Pancreas (tissue), 10 donors: ENCODE data around the gene CDHR2. TPM values are rescaled to one million over a fixed set of nuclear protein-coding genes. Genes with fewer than 3 reads are reported as not detected.
A peak's percentile ranks its signal among the peaks of the same experiment; 100 is the strongest.
"Not testable (repeated sequence)": the region's sequence is repeated elsewhere in the genome, so short reads cannot be mapped to it uniquely, and the experiment has no call there.

ENCODE experiments used
- ATAC-seq, 4 donors: fragments of 200-7000 bp; cut with Tn5 transposase; one replicate each; pipeline versions ENCODE4 v1.8.0 to v1.9.1; 2020; ENCODE audit warnings: mild to moderate bottlenecking in 4 of 4, moderate library complexity in 4 of 4
- DNase-seq, 6 donors: peaks; one replicate each; pipeline ENCODE4 v3.0.0-alpha.2; 2020
- FAIRE-seq: peaks from 2 replicates; lab custom pipeline; 2012; peaks lifted over from hg19 to GRCh38; lab: Jason Lieb, UNC
- H3K27ac ChIP-seq, 4 donors: fragments of 200-600 bp; sonication (generic); 1 replicate in 3 of 4; 2 replicates in 1 of 4; pipeline versions ENCODE4 v1.5.0 to v1.8.0; 2020
- H3K27me3 ChIP-seq, 4 donors: fragments of 200-600 bp; one replicate each; pipeline ENCODE4 v1.8.0; 2021
- H3K36me3 ChIP-seq, 3 donors: fragments of 200-600 bp; sonication (generic) in 1 of 3; one replicate each; pipeline versions ENCODE4 v1.5.0 to v1.8.0; 2020 to 2021
- H3K4me1 ChIP-seq, 3 donors: fragments of 200-600 bp; one replicate each; pipeline ENCODE4 v1.8.0; 2021
- H3K4me3 ChIP-seq, 4 donors: fragments of 200-600 bp; sonication (generic) in 2 of 4; one replicate each; pipeline versions ENCODE4 v1.5.0 to v1.8.0; 2020 to 2021
- H3K9me3 ChIP-seq, 4 donors: fragments of 200-600 bp; one replicate each; pipeline ENCODE4 v1.8.0; 2021
- WGBS, 2 donors: extraction: QIAGEN DNeasy Blood & Tissue Kit; methylation state at CpG; one replicate each; pipeline ENCODE4 v1.1.7; 2013; 5-methylcytosine and 5-hydroxymethylcytosine counted together
- intact Hi-C, 3 donors: fragments of 100-400 bp; cut with DNase I; formaldehyde crosslinking; loops; one replicate each; pipeline versions ENCODE4 v1.11.1 to v1.14.2; 2022
- polyA plus RNA-seq, 2 donors: library from polyadenylated mRNA; stranded (reverse); fragments of 200-250 nt; gene quantifications; one replicate each; pipeline ENCODE4 v1.2.3, GENCODE V29; 2013
- total RNA-seq, 6 donors: library from RNA; stranded (reverse); fragmentation: NEBNext Ultra II Directional in 4 of 6; extraction: Animal tissue kit (Norgen Biotek cat#: 25700) in 4 of 6; gene quantifications; one replicate each; pipeline versions ENCODE4 v1.2.1 to v1.2.4, GENCODE V29; 2021 to 2023
- TF ChIP-seq, protein P1 (sequence below), 4 donors: fragments of 200-600 bp; sonication (generic) in 3 of 4; IDR thresholded peaks; one replicate each; pipeline versions ENCODE4 v1.5.0 to v1.8.0; 2021; ENCODE audit warnings: antibody characterized with exemption in 4 of 4
- donor health status: healthy with polysubstance abuse.
- donor health status: DM: no; HTN: no; CAD: no; lungs with moderate emphysema.
- donor health status: DM: no; HTN: no; CAD: no.
- donor health status: control.
- donor health status: control.
- donor health status: Bipolar disorder and iron deficiency.
- donor health status: DM: yes; HTN: yes; CAD: no.
- donor health status: DM: no; HTN: no; CAD: no.
- donor health status: DM: no; HTN: no; CAD: no.
- donor health status: DM: yes; HTN: yes; CAD: no.

CDHR2 gene
- total and polyA plus RNA-seq, 8 donors = 0.19 to 1.1 (median 0.26) TPM; not detected in 1

DNA sequence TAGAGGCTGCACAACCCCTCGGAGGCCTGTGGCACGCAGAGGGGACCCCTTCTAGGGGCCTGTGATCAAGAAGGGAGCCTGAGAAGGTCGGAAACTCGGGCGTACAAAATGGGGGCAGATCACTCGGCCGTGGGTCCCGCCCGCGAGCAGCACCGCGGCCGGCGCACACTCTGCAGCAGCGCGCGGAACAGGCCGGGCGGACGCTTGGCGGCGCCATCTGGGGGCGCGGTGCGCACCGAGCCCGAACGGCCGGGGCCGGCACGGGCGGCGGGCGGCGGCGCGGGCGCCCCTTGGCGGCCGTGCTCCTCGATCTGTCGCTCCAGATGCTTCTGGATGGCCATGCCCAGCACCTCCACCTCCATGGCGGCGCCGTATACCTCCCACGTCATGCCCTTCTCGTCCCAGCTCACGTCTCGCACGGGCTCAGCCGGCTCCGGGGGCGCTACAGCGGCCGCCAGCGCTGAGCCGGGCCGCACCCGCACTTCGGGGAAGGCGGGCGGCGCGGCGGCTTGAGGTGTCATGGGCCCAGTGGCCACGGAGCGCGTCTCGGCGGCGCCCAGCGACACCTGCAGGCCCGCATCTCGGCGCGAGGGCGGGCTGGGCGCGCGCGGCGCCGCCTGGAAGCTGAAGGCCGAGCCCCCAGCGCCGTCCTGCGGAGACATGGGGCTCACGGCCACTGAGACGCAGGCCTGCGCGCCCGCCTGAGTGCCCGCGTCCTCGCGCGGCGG lies 47.7 kb downstream of the CDHR2 start:
- FAIRE-seq (no peak), ATAC-seq (peak; percentile 81 to 92 (median 82)), DNase-seq (peak in 4 of 6 donors; percentile 36 to 76 (median 56))
- H3K27ac ChIP-seq = no peak overlapping the region
- TF ChIP-seq, protein P1, sequence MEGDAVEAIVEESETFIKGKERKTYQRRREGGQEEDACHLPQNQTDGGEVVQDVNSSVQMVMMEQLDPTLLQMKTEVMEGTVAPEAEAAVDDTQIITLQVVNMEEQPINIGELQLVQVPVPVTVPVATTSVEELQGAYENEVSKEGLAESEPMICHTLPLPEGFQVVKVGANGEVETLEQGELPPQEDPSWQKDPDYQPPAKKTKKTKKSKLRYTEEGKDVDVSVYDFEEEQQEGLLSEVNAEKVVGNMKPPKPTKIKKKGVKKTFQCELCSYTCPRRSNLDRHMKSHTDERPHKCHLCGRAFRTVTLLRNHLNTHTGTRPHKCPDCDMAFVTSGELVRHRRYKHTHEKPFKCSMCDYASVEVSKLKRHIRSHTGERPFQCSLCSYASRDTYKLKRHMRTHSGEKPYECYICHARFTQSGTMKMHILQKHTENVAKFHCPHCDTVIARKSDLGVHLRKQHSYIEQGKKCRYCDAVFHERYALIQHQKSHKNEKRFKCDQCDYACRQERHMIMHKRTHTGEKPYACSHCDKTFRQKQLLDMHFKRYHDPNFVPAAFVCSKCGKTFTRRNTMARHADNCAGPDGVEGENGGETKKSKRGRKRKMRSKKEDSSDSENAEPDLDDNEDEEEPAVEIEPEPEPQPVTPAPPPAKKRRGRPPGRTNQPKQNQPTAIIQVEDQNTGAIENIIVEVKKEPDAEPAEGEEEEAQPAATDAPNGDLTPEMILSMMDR (IDR thresholded peaks at IDR 0.05) = no peak
- 5 to 10% methylated on average over 44 to 98 of the region's 98 CpGs for WGBS, 2 donors
- intact Hi-C loops = no loop called here
- no peaks in the 10 kb centered on the region for H3K4me1 ChIP-seq
- H3K9me3 ChIP-seq = no peaks in the 10 kb centered on the region
- H3K27me3 ChIP-seq = no peaks in the 10 kb centered on the region
- H3K36me3 ChIP-seq = no peaks in the 10 kb centered on the region
- peak overlapping the region in 2 of 4 donors; percentile 25 to 42 for H3K4me3 ChIP-seq

DNA sequence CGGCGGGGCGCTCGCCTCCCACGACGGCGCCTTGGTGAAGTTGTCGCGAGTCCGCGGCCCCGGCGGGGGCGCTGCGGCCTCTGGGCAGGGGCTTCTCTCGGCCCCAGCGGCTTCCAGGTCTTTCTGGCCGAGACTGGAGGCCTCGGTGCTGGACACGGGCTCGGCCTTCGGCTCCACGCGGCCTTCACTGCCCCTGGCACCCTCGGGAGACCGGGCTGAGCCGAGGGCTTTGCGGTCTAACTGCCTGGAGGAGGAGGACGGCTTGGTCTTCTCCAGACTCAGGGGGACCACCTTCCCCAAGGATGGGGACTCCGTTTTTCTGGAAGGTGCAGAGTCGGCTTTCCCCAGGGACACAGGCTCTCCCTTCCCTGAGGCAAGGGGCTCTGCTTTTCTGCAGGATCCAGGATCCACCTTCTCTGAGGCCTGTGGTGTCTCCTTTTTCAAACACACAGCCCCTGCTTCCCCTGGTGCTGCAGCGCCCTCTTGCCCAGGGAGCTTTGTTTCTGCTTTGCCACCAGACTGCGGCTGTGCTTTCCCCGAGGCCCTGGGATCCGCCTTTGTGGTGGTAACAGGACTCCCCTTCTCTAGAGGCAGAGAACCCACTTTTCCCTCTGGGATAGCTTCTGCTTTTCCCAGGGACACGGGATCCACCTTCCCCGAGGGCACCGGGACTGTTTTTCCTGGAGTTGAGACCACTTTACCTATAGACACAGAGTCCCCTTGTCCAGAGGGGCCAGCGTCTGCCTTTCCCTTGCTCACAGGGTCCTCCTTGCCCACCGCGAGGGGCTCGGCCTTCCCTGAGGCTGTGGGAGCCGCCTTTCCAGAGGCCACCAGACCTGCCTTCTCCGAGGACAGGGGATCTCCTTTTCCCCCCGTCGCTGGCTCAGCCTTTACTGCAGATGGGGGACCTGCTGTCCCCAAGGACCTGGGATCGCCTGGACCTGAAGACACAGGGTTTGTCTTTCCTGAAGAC lies 48.6 kb downstream of the CDHR2 start:
- no peaks in the 10 kb centered on the region for H3K36me3 ChIP-seq
- WGBS, 2 donors = 56 to 66% methylated on average over 47 of the region's 47 CpGs
- no peak overlapping the region for H3K27ac ChIP-seq
- intact Hi-C loops = no loop called here
- no peaks in the 10 kb centered on the region for H3K4me1 ChIP-seq
- no peaks in the 10 kb centered on the region for H3K9me3 ChIP-seq
- H3K27me3 ChIP-seq = no peaks in the 10 kb centered on the region
- TF ChIP-seq, protein P1 (IDR thresholded peaks at IDR 0.05) = no peak
- peak overlapping the region in 2 of 4 donors; percentile 25 to 42 for H3K4me3 ChIP-seq
- DNase-seq (peak in 1 of 6 donors; percentile 66), FAIRE-seq (no peak), ATAC-seq (no peak)

DNA sequence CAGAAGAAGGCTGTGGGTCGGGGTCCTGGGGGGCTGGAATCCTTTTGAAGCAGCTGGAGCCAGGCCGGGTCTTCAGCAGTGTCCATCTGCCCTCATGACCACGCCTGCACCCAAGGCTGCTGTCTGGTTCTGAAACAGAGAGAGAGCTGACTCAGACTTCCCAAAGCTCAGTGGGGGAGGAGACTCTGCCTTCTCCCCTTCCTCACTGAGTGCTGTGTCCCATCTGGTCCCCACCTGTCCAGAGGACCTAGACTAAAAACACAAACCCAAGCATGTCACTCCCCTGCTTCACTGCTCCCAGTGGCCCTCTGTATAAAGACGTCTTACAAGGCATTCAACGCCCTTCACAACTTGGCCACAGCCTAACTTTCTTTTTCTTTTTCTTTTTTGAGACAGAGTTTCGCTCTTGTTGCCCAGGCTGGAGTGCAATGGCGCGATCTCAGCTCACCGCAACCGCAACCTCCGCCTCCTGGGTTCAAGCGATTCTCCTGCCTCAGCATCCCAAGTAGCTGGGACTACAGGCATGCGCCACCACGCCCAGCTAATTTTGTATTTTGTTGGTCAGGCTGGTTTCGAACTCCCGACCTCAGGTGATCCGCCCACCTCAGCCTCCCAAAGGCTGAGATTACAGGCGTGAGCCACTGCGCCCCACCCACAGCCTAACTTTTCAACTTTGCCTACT lies 50.7 kb downstream of the CDHR2 start:
- H3K4me3 ChIP-seq, H3K4me1 ChIP-seq, H3K9me3 ChIP-seq, intact Hi-C loops, H3K27ac ChIP-seq, H3K27me3 ChIP-seq, ATAC-seq, DNase-seq, FAIRE-seq, H3K36me3 ChIP-seq: not testable (repeated sequence)
- 82 to 92% methylated on average over 18 to 19 of the region's 19 CpGs for WGBS, 2 donors

DNA sequence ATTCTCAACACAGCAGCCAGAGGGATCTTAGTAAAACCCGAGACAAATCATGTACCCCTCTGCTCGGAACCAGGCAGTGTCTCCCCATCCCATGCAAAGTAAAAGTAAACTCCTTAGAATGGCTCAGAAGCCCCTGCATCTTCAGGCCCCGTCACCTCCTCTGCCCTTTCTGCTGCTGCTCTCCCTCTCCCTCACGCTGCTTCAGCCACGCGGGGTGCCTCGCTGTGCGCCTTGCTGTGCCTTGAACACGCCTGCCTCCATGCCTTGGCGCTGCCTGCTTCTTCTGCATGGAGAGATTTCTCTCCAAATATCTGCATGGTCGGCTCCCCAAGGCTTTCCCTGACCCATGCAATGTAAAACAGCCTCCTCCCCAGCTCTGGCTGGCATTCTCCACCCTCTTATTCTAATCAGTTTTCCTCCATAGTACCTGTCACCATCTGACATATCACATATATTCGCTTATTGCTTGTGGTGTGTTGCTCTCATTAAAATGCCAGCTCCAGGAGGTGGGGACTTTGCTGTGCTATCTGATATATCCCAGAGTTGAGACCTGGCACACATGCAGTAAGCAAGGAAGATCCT lies 52.9 kb downstream of the CDHR2 start:
- FAIRE-seq (no peak), ATAC-seq (no peak), DNase-seq (peak in 1 of 6 donors; percentile 16)
- H3K4me3 ChIP-seq = no peak overlapping the region
- no peaks in the 10 kb centered on the region for H3K4me1 ChIP-seq
- H3K27me3 ChIP-seq = no peaks in the 10 kb centered on the region
- 58 to 63% methylated on average over 12 of the region's 12 CpGs for WGBS, 2 donors
- no peaks in the 10 kb centered on the region for H3K36me3 ChIP-seq
- no peak overlapping the region for H3K27ac ChIP-seq
- intact Hi-C loops = no loop called here
- no peaks in the 10 kb centered on the region for H3K9me3 ChIP-seq
- TF ChIP-seq, protein P1 (IDR thresholded peaks at IDR 0.05) = no peak

DNA sequence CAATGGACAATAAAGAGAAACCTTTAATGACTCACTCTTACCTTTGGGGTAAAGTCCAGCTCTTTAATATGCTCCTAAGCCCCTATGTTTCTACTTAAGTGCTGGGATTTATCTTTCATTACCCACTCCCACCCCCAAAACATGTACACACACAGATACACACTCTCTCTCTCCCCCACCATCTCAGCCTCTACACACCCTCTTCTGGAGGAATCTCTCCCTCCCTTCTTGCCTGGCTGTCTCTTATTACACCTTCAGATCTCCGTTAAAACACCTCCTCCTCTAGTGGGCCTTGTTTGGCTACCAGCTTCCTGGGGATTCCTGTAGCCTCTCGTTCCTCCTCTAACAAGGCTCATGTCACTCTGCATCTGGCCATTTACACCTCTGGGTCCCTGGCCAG lies 53.9 kb downstream of the CDHR2 start:
- 21 to 22% methylated on average over 2 of the region's 2 CpGs for WGBS, 2 donors
- Histone ChIP-seq H3K4me3 (no peak overlapping the region), H3K9me3 (no peaks in the 10 kb centered on the region), H3K36me3 (no peaks in the 10 kb centered on the region), H3K27me3 (no peaks in the 10 kb centered on the region), H3K27ac (no peak overlapping the region), H3K4me1 (no peaks in the 10 kb centered on the region)
- TF ChIP-seq, protein P1 (IDR thresholded peaks at IDR 0.05) = no peak
- no peak for ATAC-seq
- intact Hi-C loops = no loop called here
- no peak for DNase-seq
- no peak for FAIRE-seq
